Mammary epithelial cell (primary cell): Measurements from ENCODE around the gene SLC5A10.

ENCODE experiments used
- CTCF ChIP-seq, 2 donors: IDR thresholded peaks in 1 of 2; conservative IDR thresholded peaks in 1 of 2; 2 replicates each; pipeline ENCODE4 v1.5.1; 2011 to 2012; ENCODE audit warnings: inconsistent platforms in 2 of 2, low read length in 2 of 2, mild to moderate bottlenecking in 2 of 2, control low read depth in 1 of 2, low read depth in 1 of 2; ENCODE audit not compliant: insufficient read depth in 1 of 2; ENCODE audit errors: extremely low read depth in 1 of 2
- EZH2 ChIP-seq: IDR thresholded peaks from 2 replicates; pipeline ENCODE4 v1.6.1; 2012; ENCODE audit warnings: low read length, inconsistent platforms, borderline replicate concordance

GRCh38 chr17:19011581-19011980 lies 59.6 kb downstream of the SLC5A10 start:
- TF ChIP-seq CTCF (conservative IDR thresholded peaks at IDR 0.05 in 1 of 2, IDR thresholded peaks at IDR 0.05 in 1 of 2; ENCODE audit: extremely low read depth in 1 of 2, insufficient read depth in 1 of 2, low read depth in 1 of 2, low read length in 2 of 2) (no peak), EZH2 (no peak)
